H9 (cell line): Measurements from ENCODE around the gene UQCC3. TPM values are rescaled to one million over a fixed set of nuclear protein-coding genes. Genes with fewer than 3 reads are reported as not detected.
A peak's percentile ranks its signal among the peaks of the same experiment; 100 is the strongest.

Source experiments
- DNase-seq: peaks from one replicate; pipeline ENCODE4 v3.0.0-alpha.2; 2017
- H2AFZ ChIP-seq: one replicate; pipeline ENCODE4 v1.6.1; 2013; ENCODE audit warnings: mild to moderate bottlenecking, low read length, control low read depth, moderate library complexity
- H2AK5ac ChIP-seq: 2 replicates; pipeline ENCODE4 v1.6.1; 2013; ENCODE audit warnings: low read length, control low read depth, mixed read lengths; ENCODE audit not compliant: insufficient read length
- H2BK120ac ChIP-seq: one replicate; pipeline ENCODE4 v1.6.1; 2013; ENCODE audit warnings: low read depth, mild to moderate bottlenecking, low read length, control low read depth, inconsistent platforms; ENCODE audit not compliant: poor library complexity, severe bottlenecking
- H2BK12ac ChIP-seq: 2 replicates; pipeline ENCODE4 v1.6.1; 2013; ENCODE audit warnings: low read length, control low read depth, mixed read lengths, low read depth; ENCODE audit not compliant: insufficient read length
- H2BK15ac ChIP-seq: 2 replicates; pipeline ENCODE4 v1.6.1; 2013; ENCODE audit warnings: low read depth, low read length, control low read depth
- H2BK20ac ChIP-seq: one replicate; pipeline ENCODE4 v1.6.1; 2013; ENCODE audit warnings: low read depth, mild to moderate bottlenecking, low read length, control low read depth, inconsistent platforms; ENCODE audit not compliant: poor library complexity, severe bottlenecking
- H2BK5ac ChIP-seq: 2 replicates; pipeline ENCODE4 v1.6.1; 2013; ENCODE audit warnings: low read length, control low read depth, mixed read lengths; ENCODE audit not compliant: insufficient read length
- H3K14ac ChIP-seq: 2 replicates; pipeline ENCODE4 v1.6.1; 2013; ENCODE audit warnings: low read length, control low read depth; ENCODE audit not compliant: insufficient read depth
- H3K18ac ChIP-seq: 2 replicates; pipeline ENCODE4 v1.6.1; 2013; ENCODE audit warnings: low read depth, mild to moderate bottlenecking, mixed read lengths, low read length, control low read depth; ENCODE audit not compliant: insufficient read length
- H3K23ac ChIP-seq: 2 replicates; pipeline ENCODE4 v1.6.1; 2013; ENCODE audit warnings: low read length, control low read depth, mixed read lengths, low read depth; ENCODE audit not compliant: insufficient read length
- H3K23me2 ChIP-seq: 2 replicates; pipeline ENCODE4 v1.6.1; 2013; ENCODE audit warnings: low read depth, mild to moderate bottlenecking, mixed read lengths, low read length, control low read depth; ENCODE audit not compliant: insufficient read length, poor library complexity, severe bottlenecking
- H3K27ac ChIP-seq: 2 replicates; pipeline ENCODE4 v1.5.1; 2013; ENCODE audit warnings: low read length, control low read depth, mixed read lengths, low read depth; ENCODE audit not compliant: insufficient read length
- H3K27me3 ChIP-seq: 2 replicates; pipeline ENCODE4 v1.6.1; 2013; ENCODE audit warnings: low read length, control low read depth, inconsistent platforms; ENCODE audit not compliant: insufficient read depth
- H3K4ac ChIP-seq: 2 replicates; pipeline ENCODE4 v1.6.1; 2013; ENCODE audit warnings: low read depth, mild to moderate bottlenecking, control low read depth, inconsistent platforms, low read length, moderate library complexity
- H3K4me1 ChIP-seq: 2 replicates; pipeline ENCODE4 v1.6.1; 2013; ENCODE audit warnings: low read length, control low read depth, inconsistent platforms; ENCODE audit not compliant: insufficient read depth
- H3K4me2 ChIP-seq: 2 replicates; pipeline ENCODE4 v1.6.1; 2013; ENCODE audit warnings: low read length, control low read depth, mixed read lengths; ENCODE audit not compliant: insufficient read length, insufficient read depth
- H3K56ac ChIP-seq: 2 replicates; pipeline ENCODE4 v1.6.1; 2013; ENCODE audit warnings: low read depth, mild to moderate bottlenecking, mixed read lengths, low read length, control low read depth; ENCODE audit not compliant: insufficient read length
- H3K79me1 ChIP-seq: 2 replicates; pipeline ENCODE4 v1.6.1; 2013; ENCODE audit warnings: low read depth, mild to moderate bottlenecking, moderate library complexity, low read length, control low read depth, inconsistent platforms; ENCODE audit not compliant: insufficient read depth, poor library complexity, severe bottlenecking
- H3K79me2 ChIP-seq: 2 replicates; pipeline ENCODE4 v1.6.1; 2013; ENCODE audit warnings: low read length, control low read depth, inconsistent platforms; ENCODE audit not compliant: insufficient read depth
- H3K9ac ChIP-seq: 2 replicates; pipeline ENCODE4 v1.6.1; 2013; ENCODE audit warnings: low read length, control low read depth, mixed read lengths; ENCODE audit not compliant: insufficient read length; ENCODE audit errors: extremely low read depth
- H3K9me3 ChIP-seq: one replicate; pipeline ENCODE4 v1.6.1; 2013; ENCODE audit warnings: low read depth, low read length, inconsistent platforms; ENCODE audit not compliant: control insufficient read depth
- H3T11ph ChIP-seq: one replicate; pipeline ENCODE4 v1.6.1; 2013; ENCODE audit warnings: mild to moderate bottlenecking, low read length, control low read depth, inconsistent platforms
- H4K20me1 ChIP-seq: one replicate; pipeline ENCODE4 v1.6.1; 2013; ENCODE audit not compliant: control insufficient read depth, insufficient read length, insufficient read depth
- H4K5ac ChIP-seq: 2 replicates; pipeline ENCODE4 v1.6.1; 2013; ENCODE audit warnings: low read depth, mild to moderate bottlenecking, mixed read lengths, low read length, control low read depth; ENCODE audit not compliant: insufficient read length
- H4K8ac ChIP-seq: replicated peaks from 2 replicates; pipeline ENCODE4 v1.6.1; 2013; ENCODE audit warnings: low read length, control low read depth, mixed read lengths, low read depth; ENCODE audit not compliant: insufficient read length
- H4K91ac ChIP-seq: 2 replicates; pipeline ENCODE4 v1.6.1; 2013; ENCODE audit warnings: low read depth, mild to moderate bottlenecking, moderate library complexity, mixed read lengths, low read length, control low read depth; ENCODE audit not compliant: insufficient read length
- H3K27ac Mint-ChIP-seq, 3 experiments: 2 replicates in 2 of 3; 3 replicates in 1 of 3; pipeline ENCODE4 v1.8.0; 2020 to 2021; ENCODE audit warnings: mixed read lengths in 3 of 3, mild to moderate bottlenecking in 1 of 3, moderate library complexity in 1 of 3
- H3K27me3 Mint-ChIP-seq: 2 replicates; pipeline ENCODE4 v1.8.0; 2021; ENCODE audit warnings: low read depth, mild to moderate bottlenecking, moderate library complexity, mixed read lengths
- H3K36me3 Mint-ChIP-seq, 3 experiments: 2 replicates in 2 of 3; 3 replicates in 1 of 3; pipeline ENCODE4 v1.8.0; 2020 to 2021; ENCODE audit warnings: low read depth in 3 of 3, mixed read lengths in 3 of 3; ENCODE audit not compliant: insufficient read depth in 1 of 3
- H3K4me1 Mint-ChIP-seq, 2 experiments: 2 replicates each; pipeline ENCODE4 v1.8.0; 2020; ENCODE audit warnings: mixed read lengths in 2 of 2
- H3K4me3 Mint-ChIP-seq, 2 experiments: 2 replicates in 1 of 2; 3 replicates in 1 of 2; pipeline ENCODE4 v1.8.0; 2020 to 2021; ENCODE audit warnings: mild to moderate bottlenecking in 2 of 2, mixed read lengths in 2 of 2, moderate library complexity in 1 of 2
- H3K9me3 Mint-ChIP-seq, 2 experiments: 2 replicates in 1 of 2; 3 replicates in 1 of 2; pipeline ENCODE4 v1.8.0; 2020; ENCODE audit warnings: mild to moderate bottlenecking in 2 of 2, mixed read lengths in 2 of 2, moderate library complexity in 1 of 2
- CTCF ChIP-seq: fragments of 200-600 bp; sonication (generic); conservative IDR thresholded peaks from 3 replicates; pipeline ENCODE4 v1.8.0; 2021; ENCODE audit warnings: antibody characterized with exemption, mild to moderate bottlenecking
- WGBS: extraction: QIAGEN DNeasy Blood & Tissue Kit; methylation state at CpG from one replicate; pipeline ENCODE4 v1.1.7; 2013; ENCODE audit warnings: missing lambda C conversion rate, low lambda C conversion rate, mixed read lengths; ENCODE audit not compliant: insufficient read length; ENCODE audit errors: extremely low coverage; 5-methylcytosine and 5-hydroxymethylcytosine counted together
- total RNA-seq: library from RNA; stranded (reverse); gene quantifications from 2 replicates; pipeline ENCODE4 v1.2.1, GENCODE V29; 2021

The UQCC3 gene
- total RNA-seq, 1 experiment from 2014 or later: 11.1 TPM

DNA sequence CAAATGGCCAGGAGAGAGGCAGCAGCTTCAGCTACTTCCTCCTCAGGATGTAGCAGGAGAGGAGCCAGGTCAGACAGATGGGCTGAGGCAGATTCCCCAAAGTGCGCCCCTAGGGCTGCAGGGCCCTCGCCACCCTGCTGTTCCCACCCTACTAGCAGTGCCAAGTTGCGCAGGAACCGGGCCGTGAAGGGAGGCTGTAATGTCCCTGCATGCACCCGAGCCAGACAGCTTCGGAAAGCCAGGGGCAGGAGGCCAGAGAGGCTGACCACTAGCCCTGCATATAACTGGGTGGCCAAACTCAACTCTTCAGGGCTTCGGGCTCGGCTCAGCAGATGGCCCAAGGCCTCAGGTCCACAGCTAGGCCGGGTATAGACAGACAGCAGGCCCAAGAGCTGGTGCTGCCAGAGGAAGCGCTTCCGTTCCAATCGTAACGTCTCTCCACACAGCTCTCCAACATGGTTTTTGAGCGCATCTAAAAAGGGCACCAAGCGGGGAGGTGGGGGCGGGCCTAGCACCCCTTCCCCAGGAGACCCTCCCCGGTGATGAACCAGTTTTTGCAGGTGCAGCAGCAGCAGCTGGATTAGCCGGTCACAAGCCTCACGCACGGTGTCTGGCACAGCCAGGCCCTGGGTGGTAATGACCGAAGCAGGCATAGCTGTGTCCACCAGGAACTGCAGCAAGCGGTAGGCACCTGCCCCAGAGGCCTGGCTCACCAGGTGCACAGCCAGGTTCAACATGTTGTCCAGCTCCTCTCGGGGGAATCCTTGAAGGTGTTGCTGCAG lies 23.1 kb upstream of the UQCC3 start:
- no peak overlapping the region for H3K4me2 ChIP-seq
- H4K8ac ChIP-seq: no peak overlapping the region
- no peak overlapping the region for H3K9ac ChIP-seq
- no peak overlapping the region for H2AFZ ChIP-seq
- no peak for TF ChIP-seq CTCF
- H3K79me1 ChIP-seq: no peaks in the 10 kb centered on the region
- no peak overlapping the region for H2BK12ac ChIP-seq
- no peak overlapping the region for H2BK120ac ChIP-seq
- no peaks in the 10 kb centered on the region for H3K27me3 Mint-ChIP-seq
- no CpG with 5 or more reads among the region's 24 CpGs for WGBS
- H4K91ac ChIP-seq: no peak overlapping the region
- peaks cover 12 to 14% of the 10 kb centered on the region in 2 experiments for H3K4me1 Mint-ChIP-seq
- no peak for DNase-seq
- H4K5ac ChIP-seq: no peak overlapping the region
- no peaks in the 10 kb centered on the region for H3K27me3 ChIP-seq
- H4K20me1 ChIP-seq: no peaks in the 10 kb centered on the region
- H3K4me1 ChIP-seq: peaks cover 3% of the 10 kb centered on the region; the same call in 1 of the 2 replicates
- peaks cover 9% of the 10 kb centered on the region for H3K23me2 ChIP-seq
- H2BK15ac ChIP-seq: no peak overlapping the region
- H3K14ac ChIP-seq: no peak overlapping the region
- peak overlapping the region in 1 of 2 experiments; percentile 55; a peak in 2 of 5 replicates for H3K4me3 Mint-ChIP-seq
- H3K9me3 Mint-ChIP-seq: no peaks in the 10 kb centered on the region
- H3T11ph ChIP-seq: no peak overlapping the region
- no peaks in the 10 kb centered on the region for H3K9me3 ChIP-seq
- no peak overlapping the region for H3K18ac ChIP-seq
- no peak overlapping the region for H3K56ac ChIP-seq
- H3K4ac ChIP-seq: no peak overlapping the region
- no peak overlapping the region for H3K27ac ChIP-seq
- no peak overlapping the region for H2BK5ac ChIP-seq
- peaks cover 12% of the 10 kb centered on the region; the same call in 1 of the 2 replicates for H3K79me2 ChIP-seq
- H2BK20ac ChIP-seq: no peak overlapping the region
- peaks cover 14 to 38% (median 24%) of the 10 kb centered on the region in 3 experiments for H3K36me3 Mint-ChIP-seq
- H2AK5ac ChIP-seq: no peak overlapping the region
- H3K23ac ChIP-seq: no peak overlapping the region
- H3K27ac Mint-ChIP-seq: no peak overlapping the region
